HG02759 (cell line): ENCODE results near the gene CAND1.

ENCODE experiments used
- ATAC-seq: cut with Tn5 transposase; IDR thresholded peaks from one replicate; pipeline ENCODE4 v1.9.1; 2021; ENCODE audit warnings: mild to moderate bottlenecking, moderate library complexity; ENCODE audit not compliant: unreplicated experiment

CAND1 gene

GRCh38 chr12:67280088-67280487 lies 10.9 kb downstream of the CAND1 start:
- no peak for ATAC-seq

GRCh38 chr12:67280572-67280971 lies 11.4 kb downstream of the CAND1 start:
- ATAC-seq = no peak

DNA sequence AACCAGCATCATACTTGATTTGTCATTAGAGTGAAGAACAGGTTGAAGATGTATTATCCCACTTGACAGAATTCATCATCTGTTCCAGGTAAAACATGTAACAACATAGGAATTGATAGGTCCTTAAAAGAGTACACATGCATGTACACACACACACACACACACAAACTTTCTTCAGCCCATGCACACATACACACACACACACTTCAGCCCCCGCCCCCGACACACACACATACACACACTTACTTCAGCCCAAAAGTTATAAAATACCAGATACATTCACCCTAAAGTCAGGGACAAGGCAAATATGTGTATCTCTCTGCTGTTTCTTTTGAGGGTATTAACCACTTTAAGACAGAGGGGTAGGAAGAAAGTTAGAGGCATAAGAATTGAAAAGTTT lies 15.4 kb downstream of the CAND1 start:
- ATAC-seq = no peak

DNA sequence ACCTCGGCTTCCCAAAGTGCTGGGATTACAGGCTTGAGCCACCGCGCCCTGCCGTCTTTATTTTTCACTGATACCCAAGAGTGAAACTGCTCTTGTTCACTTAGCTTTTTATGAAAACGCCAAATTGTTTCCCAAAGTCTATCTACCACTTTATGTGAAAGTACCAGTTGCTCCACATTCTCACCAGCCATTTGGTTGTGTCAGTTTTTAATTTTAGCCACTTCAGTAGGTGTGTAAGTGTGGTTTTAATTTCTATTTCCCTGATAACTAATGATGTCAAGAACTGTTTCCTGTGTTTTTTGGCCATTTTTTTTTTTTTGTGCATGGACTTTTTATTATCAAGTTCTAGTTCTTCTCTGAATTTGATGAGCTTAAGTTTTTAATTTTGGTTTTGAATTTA lies 17.1 kb downstream of the CAND1 start:
- no peak for ATAC-seq

GRCh38 chr12:67287311-67287710 lies 18.2 kb downstream of the CAND1 start:
- no peak for ATAC-seq

GRCh38 chr12:67288561-67288960 lies 19.4 kb downstream of the CAND1 start:
- ATAC-seq = no peak

DNA sequence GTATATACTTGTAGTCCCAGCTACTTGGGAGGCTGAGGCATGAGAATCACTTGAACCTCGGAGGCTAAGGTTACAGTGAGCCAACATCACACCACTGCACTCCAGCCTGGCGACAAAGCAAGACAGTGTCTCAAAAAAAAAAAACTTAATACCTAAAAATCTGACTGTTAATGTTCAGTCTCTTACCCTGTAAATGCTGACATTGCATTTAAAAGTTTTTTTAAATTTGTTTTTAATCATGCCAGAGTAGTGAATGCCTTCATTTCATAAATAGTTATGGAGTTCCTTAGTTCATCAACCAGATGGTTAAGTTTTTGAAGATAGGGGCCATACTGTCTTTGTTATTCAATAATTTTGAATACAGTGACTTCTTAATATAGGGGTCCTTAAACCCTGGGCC lies 21.2 kb downstream of the CAND1 start:
- ATAC-seq = no peak

DNA sequence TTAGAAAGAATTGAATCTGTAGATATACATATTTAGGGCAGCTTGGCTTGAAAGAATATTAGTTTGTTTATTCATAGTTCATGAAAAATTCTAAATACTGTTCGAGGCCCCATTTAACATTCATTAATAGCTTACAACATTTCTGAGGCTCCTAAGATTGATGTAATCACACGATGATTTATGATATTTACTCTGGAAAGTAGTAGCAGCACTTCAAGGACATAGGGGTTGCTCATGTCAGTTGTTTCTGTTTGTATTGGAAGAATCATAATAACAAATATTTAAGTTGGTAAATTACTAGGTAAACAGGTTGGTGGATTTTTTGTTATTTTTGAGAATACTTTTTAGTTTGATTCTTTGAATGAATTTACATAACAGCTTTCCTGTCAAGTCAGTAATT lies 30.4 kb downstream of the CAND1 start:
- ATAC-seq = no peak

DNA sequence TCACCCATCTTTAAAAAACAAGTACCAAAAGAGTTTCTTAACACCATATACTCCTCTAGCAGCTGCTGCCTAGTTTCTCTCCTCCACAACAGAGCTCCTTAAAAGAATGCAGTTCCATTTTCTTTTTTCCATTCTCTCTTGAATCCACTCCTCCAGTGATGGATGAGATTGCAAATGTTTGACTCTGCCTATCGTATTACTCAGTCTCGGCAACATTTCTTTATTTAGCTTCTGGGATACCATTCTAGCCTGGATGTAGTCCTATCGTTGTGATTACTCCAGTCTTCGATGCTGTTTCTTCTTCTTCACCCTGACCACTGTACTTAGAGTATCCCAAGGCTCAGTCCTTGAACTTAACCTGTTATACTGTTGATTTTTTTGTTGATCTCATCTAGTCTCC lies 30.8 kb downstream of the CAND1 start:
- ATAC-seq = no peak

DNA sequence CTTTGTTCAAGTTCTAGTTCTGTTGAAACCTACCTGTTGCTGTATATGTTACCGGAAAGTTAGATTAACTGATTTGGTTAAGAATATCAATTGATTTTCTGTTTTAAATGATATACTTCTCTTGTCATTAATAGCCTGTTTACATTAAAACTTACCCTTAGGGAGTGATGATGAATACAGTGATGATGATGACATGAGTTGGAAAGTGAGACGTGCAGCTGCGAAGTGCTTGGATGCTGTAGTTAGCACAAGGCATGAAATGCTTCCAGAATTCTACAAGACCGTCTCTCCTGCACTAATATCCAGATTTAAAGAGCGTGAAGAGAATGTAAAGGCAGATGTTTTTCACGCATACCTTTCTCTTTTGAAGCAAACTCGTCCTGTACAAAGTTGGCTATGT lies 33.0 kb downstream of the CAND1 start:
- ATAC-seq = no peak

GRCh38 chr12:67305544-67305943 lies 36.4 kb downstream of the CAND1 start:
- no peak for ATAC-seq

DNA sequence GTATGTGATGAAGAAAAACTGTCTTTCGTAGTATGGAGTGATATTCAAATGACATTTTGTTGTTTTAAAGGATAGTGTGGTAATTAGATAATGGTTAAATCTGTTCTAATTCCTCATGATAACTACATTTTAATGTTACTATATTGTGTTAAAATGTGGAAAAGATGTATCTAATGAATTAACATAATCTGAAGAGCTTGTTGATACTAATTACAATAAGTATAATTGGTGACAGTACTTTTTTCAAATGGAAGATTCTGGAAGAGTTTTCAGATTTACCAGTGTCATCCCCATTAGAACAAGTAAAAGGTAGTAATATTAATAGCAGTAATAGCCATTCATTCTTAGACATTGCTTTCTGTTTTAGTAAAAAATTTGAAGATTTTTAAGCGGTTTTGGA lies 37.6 kb downstream of the CAND1 start:
- ATAC-seq = no peak

DNA sequence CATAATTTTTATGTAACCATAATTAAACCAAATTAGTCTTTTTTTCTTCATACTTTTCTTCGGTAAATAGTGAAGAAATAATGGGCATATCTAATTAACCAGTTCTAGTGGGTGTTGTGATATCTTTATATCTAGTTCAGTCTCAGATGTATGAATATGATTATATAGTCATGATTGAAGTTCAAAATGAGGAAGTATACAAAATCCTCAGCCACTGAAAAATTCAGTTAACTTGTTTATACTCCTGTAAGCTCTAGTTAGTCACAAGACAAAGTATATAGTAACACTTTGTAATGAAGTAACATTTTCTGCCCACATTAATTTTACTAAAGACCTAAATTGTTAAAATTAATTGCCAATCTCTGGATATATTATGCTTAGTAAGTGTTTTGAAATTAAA lies 46.5 kb downstream of the CAND1 start:
- ATAC-seq = no peak

GRCh38 chr12:67318786-67319185 lies 49.6 kb downstream of the CAND1 start:
- no peak for ATAC-seq

- ATAC-seq = no peak
Measured at GRCh38 chr12:67319936-67320335, 50.8 kb downstream of the CAND1 start.

DNA sequence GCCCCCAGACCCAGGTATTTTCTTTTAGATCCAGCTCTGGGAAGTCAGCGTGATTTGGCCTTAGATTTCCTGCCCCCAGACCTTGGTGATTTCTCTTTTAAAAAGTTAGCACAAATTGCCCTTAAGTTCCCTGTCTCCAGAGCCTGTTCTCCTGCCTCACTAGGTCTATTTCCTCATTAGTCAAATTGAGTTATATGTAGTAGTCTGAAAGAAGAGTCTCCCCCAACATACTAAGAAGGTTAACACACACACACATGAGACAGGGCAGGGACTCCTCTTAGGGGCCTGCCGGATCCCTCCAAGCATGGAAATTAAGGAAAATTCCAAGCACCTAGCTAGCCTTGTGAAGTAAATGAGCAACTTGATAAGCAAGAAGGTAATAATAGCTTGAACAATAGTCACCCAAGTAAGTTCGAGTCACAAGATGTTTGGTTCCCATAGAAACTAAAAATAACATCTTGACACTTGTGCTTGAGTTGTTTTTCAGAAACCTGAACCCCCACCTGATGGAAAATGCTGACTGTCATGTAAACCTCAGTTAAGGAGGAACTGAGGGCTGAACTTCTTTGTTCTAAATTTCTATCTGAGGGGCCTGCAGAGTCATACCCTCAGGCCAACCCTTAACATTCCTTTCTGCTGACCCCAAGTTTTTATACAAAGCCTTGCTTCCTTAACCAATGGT lies 51.6 kb downstream of the CAND1 start:
- ATAC-seq = no peak

GRCh38 chr12:67322580-67322979 lies 53.4 kb downstream of the CAND1 start:
- no peak for ATAC-seq

DNA sequence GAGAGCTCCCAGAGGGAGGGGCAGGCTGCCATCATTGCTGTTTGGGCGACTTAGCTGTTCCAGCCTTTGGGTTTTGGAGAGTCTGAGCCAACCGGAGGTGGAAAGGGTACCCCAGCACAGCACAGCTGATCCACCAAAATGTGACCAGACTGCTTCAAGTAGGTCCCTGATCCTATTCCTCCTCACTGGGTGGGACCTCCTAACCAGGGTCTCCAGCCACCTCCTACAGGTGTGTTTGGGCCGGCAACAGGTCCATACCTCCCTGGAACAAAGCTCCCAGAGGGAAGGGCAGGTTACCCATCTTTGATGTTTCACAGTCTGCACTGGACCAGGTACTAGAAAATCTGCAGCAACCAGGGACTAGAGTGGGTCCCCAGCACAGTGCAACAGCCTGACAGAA lies 53.8 kb downstream of the CAND1 start:
- no peak for ATAC-seq

DNA sequence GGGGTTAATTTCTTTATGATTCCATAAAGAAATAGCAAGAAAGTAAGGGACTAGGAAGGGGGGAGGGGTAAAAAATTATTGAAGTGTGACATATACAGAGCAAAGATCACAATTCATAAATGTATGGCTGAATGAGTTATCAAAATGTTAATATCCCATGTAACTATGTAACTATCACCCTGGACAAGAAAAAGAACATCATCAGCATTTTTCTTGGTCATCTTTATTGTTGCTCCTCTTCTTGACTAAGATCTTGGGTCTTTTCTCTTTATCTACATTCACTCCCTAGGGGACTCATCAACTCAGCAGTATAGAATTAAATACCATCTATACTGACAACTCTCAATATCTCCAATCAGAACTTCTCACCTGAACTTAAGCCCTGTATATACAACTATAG lies 57.5 kb downstream of the CAND1 start:
- ATAC-seq = no peak

GRCh38 chr12:67327466-67327865 lies 58.3 kb downstream of the CAND1 start:
- no peak for ATAC-seq

- ATAC-seq = no peak
Measured at GRCh38 chr12:67331123-67331522, 62.0 kb downstream of the CAND1 start.

DNA sequence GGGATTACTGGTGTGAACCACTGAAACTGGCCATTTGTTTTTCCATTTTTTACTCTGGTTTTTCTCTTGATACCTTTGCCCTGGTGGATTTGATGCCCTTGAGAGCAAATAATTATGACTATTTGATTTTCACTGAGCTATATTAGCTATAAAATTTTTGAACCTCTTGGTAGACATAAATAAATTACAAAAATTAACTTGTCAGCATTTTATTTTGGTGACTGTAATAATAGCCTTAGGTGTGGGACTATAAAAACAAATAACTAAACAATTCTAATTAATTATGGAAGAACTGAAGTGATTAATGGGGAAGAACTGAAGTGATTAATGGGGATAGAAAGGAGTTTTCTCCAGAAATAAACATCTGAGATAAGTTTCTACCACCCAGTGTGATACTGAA lies 62.7 kb downstream of the CAND1 start:
- no peak for ATAC-seq

DNA sequence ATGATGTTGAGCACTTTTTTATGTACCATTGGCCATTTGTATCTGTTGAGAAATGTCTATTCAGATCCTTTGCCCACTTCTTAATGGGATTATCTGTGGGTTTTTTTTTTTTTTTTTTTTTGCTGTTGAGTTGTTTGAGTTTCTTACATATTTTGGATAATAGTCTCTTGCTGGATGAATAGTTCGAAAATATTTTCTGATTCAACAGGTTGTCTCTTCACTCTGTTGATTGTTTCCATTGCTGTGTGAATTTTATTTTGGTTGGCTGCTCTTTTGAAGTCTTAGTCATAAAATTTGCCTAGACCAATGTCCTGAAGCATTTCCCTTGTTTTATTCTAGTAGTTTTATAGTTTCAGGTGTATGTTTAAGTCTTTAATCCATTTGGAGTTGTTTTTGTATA lies 64.5 kb downstream of the CAND1 start:
- ATAC-seq = no peak
